CD4-positive, alpha-beta T cell (primary cell): ENCODE data around the gene SLC1A2. TPM values are rescaled to one million over a fixed set of nuclear protein-coding genes. Genes with fewer than 3 reads are reported as not detected.

Source experiments
- ATAC-seq: fragments of 200-7000 bp; cut with Tn5 transposase; one replicate; pipeline ENCODE4 v1.10.0; 2022; ENCODE audit warnings: mild to moderate bottlenecking; ENCODE audit not compliant: poor library complexity
- CTCF ChIA-PET: fragments of 350-600 bp; sonication (Branson Sonifier 250); formaldehyde crosslinking; loops from one replicate; lab custom pipeline; 2021; ENCODE audit warnings: antibody characterized with exemption, inconsistent platforms; lab: Charles Lee
- POLR2A ChIA-PET: fragments of 350-600 bp; sonication (Branson Sonifier 250); formaldehyde crosslinking; loops from one replicate; lab custom pipeline; 2021; ENCODE audit warnings: antibody characterized with exemption, inconsistent platforms; lab: Charles Lee
- DNase-seq, 14 experiments: peaks; one replicate each; pipeline ENCODE4 v3.0.0-alpha.2; 2013 to 2020; ENCODE audit warnings: mixed read lengths in 2 of 14
- H3K27ac ChIP-seq, 2 donors: one replicate each; pipeline versions ENCODE4 v1.5.1 to v1.7.0; 2013; ENCODE audit warnings: low read length in 2 of 2, low read depth in 1 of 2, mild to moderate bottlenecking in 1 of 2
- H3K27me3 ChIP-seq, 2 experiments: 1 replicate in 1 of 2; 2 replicates in 1 of 2; pipeline versions ENCODE4 v1.6.1 to v1.7.0; 2013; ENCODE audit warnings: low read length in 2 of 2, control low read depth in 1 of 2, mild to moderate bottlenecking in 1 of 2, moderate library complexity in 1 of 2; ENCODE audit not compliant: insufficient read depth in 2 of 2, control insufficient read depth in 1 of 2
- H3K36me3 ChIP-seq: one replicate; pipeline ENCODE4 v1.6.1; 2013; ENCODE audit warnings: low read length, control low read depth; ENCODE audit not compliant: insufficient read depth
- H3K4me1 ChIP-seq: one replicate; pipeline ENCODE4 v1.6.1; 2013; ENCODE audit warnings: low read length, control low read depth; ENCODE audit not compliant: insufficient read depth
- H3K4me3 ChIP-seq: one replicate; pipeline ENCODE4 v1.5.1; 2013; ENCODE audit warnings: mild to moderate bottlenecking, low read length, moderate library complexity
- H3K9me3 ChIP-seq, 2 experiments: 1 replicate in 1 of 2; 2 replicates in 1 of 2; pipeline versions ENCODE4 v1.6.1 to v1.7.0; 2013; ENCODE audit warnings: low read length in 2 of 2, mild to moderate bottlenecking in 2 of 2, control low read depth in 1 of 2, moderate library complexity in 1 of 2; ENCODE audit not compliant: control insufficient read depth in 1 of 2, insufficient read depth in 1 of 2
- H3K27ac Mint-ChIP-seq: one replicate; pipeline ENCODE4 v1.8.0; 2020; ENCODE audit warnings: mixed read lengths
- H3K27me3 Mint-ChIP-seq: one replicate; pipeline ENCODE4 v1.8.0; 2021; ENCODE audit warnings: mixed read lengths
- H3K36me3 Mint-ChIP-seq: one replicate; pipeline ENCODE4 v1.8.0; 2021; ENCODE audit warnings: low read depth, mixed read lengths
- H3K4me1 Mint-ChIP-seq: one replicate; pipeline ENCODE4 v1.8.0; 2021; ENCODE audit warnings: low read depth, mixed read lengths
- H3K4me3 Mint-ChIP-seq: one replicate; pipeline ENCODE4 v1.8.0; 2020; ENCODE audit warnings: mild to moderate bottlenecking, mixed read lengths
- H3K9me3 Mint-ChIP-seq: one replicate; pipeline ENCODE4 v1.8.0; 2020; ENCODE audit warnings: mixed read lengths
- CTCF ChIP-seq: fragments of 200-600 bp; IDR thresholded peaks from one replicate; pipeline ENCODE4 v1.8.0; 2022; ENCODE audit warnings: antibody characterized with exemption, mild to moderate bottlenecking
- intact Hi-C, 2 experiments: fragments of 100-400 bp; cut with DNase I in 1 of 2; cut with micrococcal nuclease in 1 of 2; formaldehyde crosslinking; loops; one replicate each; pipeline versions ENCODE4 v1.15.1 to v1.9.0; 2023 to 2025; cut with DNase I, micrococcal nuclease
- total RNA-seq, 174 experiments: library from RNA in 2 of 174; stranded (reverse) in 2 of 174; gene quantifications; one replicate each; pipeline ENCODE4 v1.2.3 and lab custom pipeline; 2021 to 2026

SLC1A2 gene
- total RNA-seq, 2 experiments from 2014 or later, result not detected

DNA sequence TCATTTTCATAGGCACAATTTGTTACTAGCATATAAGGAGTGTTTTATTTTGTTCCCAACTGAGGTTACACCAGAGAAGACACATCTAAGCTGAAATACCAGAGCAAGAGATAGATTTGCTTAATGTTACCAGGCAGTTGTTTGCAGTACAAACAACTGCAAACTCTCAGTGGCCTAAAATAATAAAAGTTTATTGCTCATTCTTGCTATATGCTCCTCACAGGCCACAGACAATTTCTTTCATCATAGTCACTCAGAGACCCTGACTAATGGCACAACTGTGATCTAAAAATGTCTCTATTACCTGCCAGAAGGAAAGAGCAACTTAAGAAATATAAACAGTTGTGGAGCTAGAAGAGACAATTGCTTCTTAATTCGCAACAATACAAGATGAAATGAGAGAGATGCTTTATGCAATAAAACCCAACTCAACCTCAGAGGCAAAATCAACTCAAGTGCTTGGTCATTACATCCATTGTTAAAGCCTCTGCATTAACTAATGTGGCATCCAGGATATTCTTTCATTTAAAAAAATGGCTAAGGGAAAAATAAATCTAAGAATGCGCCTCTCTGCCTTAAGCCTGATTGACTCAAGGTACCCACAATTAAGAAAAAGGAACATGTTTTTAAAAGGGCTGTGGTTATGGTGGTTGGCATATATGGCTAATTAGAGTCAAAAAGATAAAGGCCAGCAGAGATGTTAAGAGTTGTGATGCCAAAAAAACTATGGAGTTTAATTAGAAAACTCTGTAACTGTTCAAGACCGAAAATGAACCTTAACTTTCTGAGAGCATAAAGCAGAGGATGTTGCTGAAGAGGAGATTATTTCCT, 176.7 kb downstream of the SLC1A2 start:
- Histone ChIP-seq H3K27ac (no peak overlapping the region), H3K4me1 (peaks cover 56% of the 10 kb centered on the region), H3K36me3 (no peaks in the 10 kb centered on the region), H3K9me3 (no peaks in the 10 kb centered on the region), H3K27me3 (no peaks in the 10 kb centered on the region), H3K4me3 (no peak overlapping the region)
- peaks cover 82% of the 10 kb centered on the region for H3K4me1 Mint-ChIP-seq
- ATAC-seq, result no peak
- CTCF ChIA-PET, result no interaction called here
- no peak for TF ChIP-seq CTCF
- no peaks in the 10 kb centered on the region for H3K27me3 Mint-ChIP-seq
- peak overlapping the region; percentile 16 for H3K4me3 Mint-ChIP-seq
- DNase-seq, result peak in 2 of 14 experiments; percentile 39 to 53
- peaks cover 6% of the 10 kb centered on the region for H3K36me3 Mint-ChIP-seq
- intact Hi-C loops, result loop anchor here (5.0 kb wide), 2 partner anchors 65 to 320 kb away; no protein-coding TSS in a partner anchor
- POLR2A ChIA-PET, result interaction anchor here (0.8 to 1.5 kb wide), 5 partner anchors 9 to 88 kb away, joined by 3 to 4 read pairs (median 3); no protein-coding TSS in a partner anchor
- H3K27ac Mint-ChIP-seq, result peak overlapping the region; percentile 85
- peaks cover 4% of the 10 kb centered on the region for H3K9me3 Mint-ChIP-seq

DNA sequence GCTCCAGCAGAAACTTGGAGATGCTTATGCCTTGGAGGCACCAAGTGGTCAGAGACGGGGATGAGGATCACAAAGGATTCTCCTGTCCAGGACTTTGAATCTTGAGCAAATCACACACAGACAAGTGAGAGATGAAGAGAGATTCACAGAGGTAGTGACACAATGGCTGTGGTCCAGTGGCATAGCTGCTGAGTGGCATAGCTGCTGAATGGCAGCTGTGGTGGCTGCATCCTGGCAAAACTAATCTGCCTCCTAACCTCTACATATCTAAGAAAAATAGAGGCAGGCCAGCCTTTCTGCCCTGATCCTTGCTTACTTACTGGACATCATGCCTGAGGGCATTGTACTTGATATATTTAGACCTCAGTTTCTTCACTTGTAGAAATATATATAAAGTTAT, 177.8 kb downstream of the SLC1A2 start:
- no peak for TF ChIP-seq CTCF
- H3K4me1 Mint-ChIP-seq, result peaks cover 82% of the 10 kb centered on the region
- peaks cover 55% of the 10 kb centered on the region for H3K4me1 ChIP-seq

DNA sequence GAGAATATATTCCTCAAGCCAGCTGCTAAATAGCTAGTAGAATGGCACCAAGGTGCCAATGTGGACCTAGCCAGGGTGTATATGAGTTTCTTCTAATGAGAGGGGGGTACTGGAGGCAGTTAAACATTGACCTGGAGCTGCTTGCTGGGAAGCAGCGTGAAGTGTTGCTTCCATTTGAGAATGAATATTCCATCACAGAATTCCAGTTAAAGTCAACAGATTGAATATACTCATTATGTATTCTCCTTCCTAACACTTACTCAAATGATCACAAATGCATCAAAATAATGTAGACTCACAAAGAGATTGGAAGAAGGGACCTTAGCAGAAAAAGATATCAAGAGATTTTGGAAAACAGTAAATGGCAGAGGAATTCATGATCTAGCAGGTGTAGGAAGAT, 178.3 kb downstream of the SLC1A2 start:
- Mint-ChIP-seq H3K9me3 (peaks cover 3% of the 10 kb centered on the region), H3K36me3 (peaks cover 2% of the 10 kb centered on the region), H3K27ac (peak overlapping the region; percentile 25), H3K4me1 (peaks cover 82% of the 10 kb centered on the region), H3K4me3 (no peak overlapping the region), H3K27me3 (no peaks in the 10 kb centered on the region)
- Histone ChIP-seq H3K27me3 (no peaks in the 10 kb centered on the region), H3K9me3 (no peaks in the 10 kb centered on the region), H3K4me3 (no peak overlapping the region), H3K4me1 (peaks cover 55% of the 10 kb centered on the region), H3K36me3 (no peaks in the 10 kb centered on the region), H3K27ac (no peak overlapping the region)
- CTCF ChIA-PET, result no interaction called here
- intact Hi-C loops, result loop anchor here (5.0 kb wide), 2 partner anchors 66 to 319 kb away; no protein-coding TSS in a partner anchor
- ATAC-seq, result no peak
- DNase-seq, result no peak
- POLR2A ChIA-PET, result interaction anchor here (1.5 kb wide), 1 partner anchor 89 kb away, joined by 4 read pairs; no protein-coding TSS in a partner anchor
- TF ChIP-seq CTCF, result no peak

More for the DNA sequence above, 177.8 kb downstream of the SLC1A2 start:
- H3K9me3 ChIP-seq, result no peaks in the 10 kb centered on the region
- H3K36me3 Mint-ChIP-seq, result no peaks in the 10 kb centered on the region
- peak overlapping the region; percentile 25 for H3K27ac Mint-ChIP-seq
- H3K36me3 ChIP-seq, result no peaks in the 10 kb centered on the region
- H3K4me3 ChIP-seq, result no peak overlapping the region
- no peaks in the 10 kb centered on the region for H3K27me3 ChIP-seq
- peaks cover 2% of the 10 kb centered on the region for H3K9me3 Mint-ChIP-seq
- intact Hi-C loops, result loop anchor here (5.0 kb wide), 2 partner anchors 66 to 319 kb away; no protein-coding TSS in a partner anchor
- H3K27me3 Mint-ChIP-seq, result no peaks in the 10 kb centered on the region
- H3K27ac ChIP-seq, result no peak overlapping the region
- CTCF ChIA-PET, result no interaction called here
- POLR2A ChIA-PET, result interaction anchor here (1.1 to 1.5 kb wide), 2 partner anchors 24 to 89 kb away, joined by 3 to 4 read pairs; no protein-coding TSS in a partner anchor
- ATAC-seq (no peak), DNase-seq (peak in 1 of 14 experiments; percentile 9)
- no peak overlapping the region for H3K4me3 Mint-ChIP-seq
